ENCODE measurements around the gene PLXDC2.
"Not testable (repeated sequence)": the region's sequence is repeated elsewhere in the genome, so short reads cannot be mapped to it uniquely, and the experiment has no call there.

The PLXDC2 gene

DNA sequence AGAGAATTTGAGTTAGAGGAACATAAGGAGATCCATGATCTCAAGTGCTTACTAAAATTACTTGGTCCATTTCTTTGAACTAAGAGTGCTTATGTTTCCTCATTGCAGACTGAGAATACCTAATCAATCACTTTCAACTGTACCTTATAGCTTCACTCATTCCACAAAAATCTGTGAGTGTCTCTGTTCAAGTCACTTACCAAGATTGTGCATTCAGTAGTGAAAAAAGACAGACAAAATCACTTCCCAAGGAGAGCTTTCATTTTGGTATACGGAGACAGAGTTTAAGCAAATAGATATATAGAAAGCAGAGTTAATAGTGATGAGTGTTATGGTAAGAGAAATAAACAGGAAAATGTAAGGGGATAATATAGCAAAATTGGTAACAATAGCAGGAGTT, 364.5 kb downstream of the PLXDC2 start:
- no peak for TF ChIP-seq GATA1 (IDR thresholded peaks at IDR 0.05; ENCODE audit: low read depth, low read length)
- TF ChIP-seq POLR2A (IDR thresholded peaks at IDR 0.05; ENCODE audit: low read length): no peak
- no peak for DNase-seq

DNA sequence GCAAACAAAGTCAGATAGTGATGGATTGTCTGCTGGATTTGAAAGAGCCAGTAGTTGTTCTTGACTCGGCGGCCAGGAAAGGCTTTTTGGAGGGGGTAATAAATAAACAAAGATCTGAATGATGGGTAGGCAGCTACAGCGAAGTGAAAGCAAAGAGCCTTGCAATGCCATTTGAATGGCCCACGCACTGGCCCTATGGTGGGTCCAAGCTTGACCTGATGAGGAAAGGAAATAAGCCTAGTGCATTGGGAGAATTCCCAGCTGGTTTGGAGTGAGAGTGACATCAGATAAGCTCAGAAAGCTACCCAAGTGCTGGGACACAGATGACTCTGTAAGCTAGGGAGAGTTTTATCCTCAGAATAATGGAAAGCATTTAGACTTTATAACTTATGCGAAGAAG, 365.2 kb downstream of the PLXDC2 start:
- TF ChIP-seq GATA1 (IDR thresholded peaks at IDR 0.05; ENCODE audit: low read depth, low read length) (no peak), POLR2A (IDR thresholded peaks at IDR 0.05; ENCODE audit: low read length) (no peak)
- no peak for DNase-seq

DNA sequence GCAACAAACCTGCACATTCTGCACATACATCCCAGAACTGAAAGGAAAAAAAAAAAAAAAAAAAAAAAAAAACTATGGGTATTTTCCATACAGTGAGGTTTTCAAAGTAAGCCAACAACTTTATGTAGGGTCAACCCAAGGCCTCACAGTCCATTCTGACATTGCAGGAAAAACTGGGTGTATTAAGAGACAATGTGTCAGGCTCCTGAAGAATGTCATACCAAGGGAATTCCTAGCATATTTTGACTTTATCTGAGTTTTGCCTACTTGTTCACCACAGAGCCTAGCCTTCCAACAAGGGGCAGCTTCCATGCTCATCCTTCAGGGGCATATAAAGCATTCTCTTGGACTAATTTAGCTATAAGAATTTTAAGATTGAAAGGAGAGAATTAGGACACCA, 368.9 kb downstream of the PLXDC2 start:
- DNase-seq: no peak
- no peak for TF ChIP-seq POLR2A (IDR thresholded peaks at IDR 0.05; ENCODE audit: low read length)
- TF ChIP-seq GATA1 (IDR thresholded peaks at IDR 0.05; ENCODE audit: low read depth, low read length): no peak

DNA sequence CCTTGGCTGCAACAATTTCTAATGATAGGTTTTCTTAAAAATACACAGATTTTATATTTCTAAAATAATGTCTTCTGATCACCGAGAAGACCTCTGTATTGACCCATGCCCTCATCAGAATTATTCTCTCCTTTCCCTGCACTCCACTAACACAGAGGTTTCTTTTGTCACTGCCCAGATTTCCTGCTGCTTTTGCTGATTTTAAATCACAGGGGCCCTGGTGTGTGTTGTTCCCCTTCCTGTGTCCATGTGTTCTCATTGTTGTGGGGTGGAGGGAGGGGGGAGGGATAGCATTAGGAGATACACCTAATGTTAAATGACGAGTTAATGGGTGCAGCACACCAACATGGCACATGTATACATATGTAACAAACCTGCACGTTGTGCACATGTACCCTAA, 375.2 kb downstream of the PLXDC2 start:
- not testable (repeated sequence) for DNase-seq

DNA sequence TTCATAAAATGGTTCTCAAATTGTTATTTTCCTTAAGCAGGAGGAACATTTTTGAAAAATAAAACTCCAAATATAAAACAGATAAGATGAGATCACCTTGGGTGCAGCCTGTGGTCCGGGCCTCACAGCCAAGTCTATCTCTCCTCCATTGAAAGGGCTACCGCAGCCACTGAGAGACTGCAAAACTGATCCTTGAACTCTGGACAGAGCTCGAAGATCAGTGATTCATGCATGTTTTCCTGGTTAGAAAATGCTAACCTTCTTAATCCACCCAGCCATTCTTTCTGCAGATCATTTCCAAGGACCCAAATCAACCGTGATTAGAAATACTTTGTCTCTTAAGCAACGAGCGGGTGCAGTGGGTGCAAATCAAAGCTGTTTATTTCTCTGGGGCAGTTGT, 378.8 kb downstream of the PLXDC2 start:
- TF ChIP-seq GATA1 (IDR thresholded peaks at IDR 0.05; ENCODE audit: low read depth, low read length) (no peak), POLR2A (IDR thresholded peaks at IDR 0.05; ENCODE audit: low read length) (no peak)

DNA sequence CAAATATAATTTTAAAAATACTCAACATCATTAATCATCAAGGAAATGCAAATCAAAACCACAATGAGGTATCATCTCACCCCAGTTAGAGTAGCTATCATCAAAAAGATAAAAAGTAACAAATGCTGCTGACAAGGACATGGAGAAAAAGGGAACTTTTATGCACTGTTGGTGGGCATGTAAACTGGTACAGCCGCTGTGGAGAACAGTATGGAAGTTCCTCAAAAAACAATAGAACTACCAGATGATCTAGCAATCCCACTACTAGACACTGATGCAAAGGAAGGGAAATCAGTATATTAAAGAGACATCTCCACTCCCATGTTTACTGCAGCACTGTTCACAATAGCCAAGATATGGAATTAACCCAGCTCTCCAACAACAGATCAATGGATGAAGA, 384.5 kb downstream of the PLXDC2 start:
- no peak for TF ChIP-seq GATA1 (IDR thresholded peaks at IDR 0.05; ENCODE audit: low read depth, low read length)
- TF ChIP-seq POLR2A (IDR thresholded peaks at IDR 0.05; ENCODE audit: low read length): no peak
- no peak for DNase-seq

More for the DNA sequence above, 378.8 kb downstream of the PLXDC2 start:
- DNase-seq: no peak

DNA sequence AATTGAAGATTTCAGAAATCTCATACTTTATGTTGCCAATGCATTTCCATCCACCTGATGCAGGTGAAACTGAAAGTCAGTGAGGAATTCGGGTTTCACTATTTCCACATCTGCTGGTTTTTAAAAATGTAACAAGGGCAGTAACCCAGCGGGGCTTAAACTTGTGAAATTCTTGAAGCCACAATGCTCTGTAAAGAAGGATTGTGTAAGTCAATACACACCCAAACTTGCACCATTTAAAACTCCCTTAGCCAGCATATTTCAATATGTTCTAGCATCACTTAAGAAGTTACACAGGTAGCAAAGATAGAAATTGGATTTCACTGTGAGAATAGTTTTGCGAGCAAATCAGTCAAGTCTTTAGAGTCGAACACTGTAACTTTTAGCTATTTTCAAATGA, 386.1 kb downstream of the PLXDC2 start:
- DNase-seq: no peak
- TF ChIP-seq POLR2A (IDR thresholded peaks at IDR 0.05; ENCODE audit: low read length): no peak
- no peak for TF ChIP-seq GATA1 (IDR thresholded peaks at IDR 0.05; ENCODE audit: low read depth, low read length)

DNA sequence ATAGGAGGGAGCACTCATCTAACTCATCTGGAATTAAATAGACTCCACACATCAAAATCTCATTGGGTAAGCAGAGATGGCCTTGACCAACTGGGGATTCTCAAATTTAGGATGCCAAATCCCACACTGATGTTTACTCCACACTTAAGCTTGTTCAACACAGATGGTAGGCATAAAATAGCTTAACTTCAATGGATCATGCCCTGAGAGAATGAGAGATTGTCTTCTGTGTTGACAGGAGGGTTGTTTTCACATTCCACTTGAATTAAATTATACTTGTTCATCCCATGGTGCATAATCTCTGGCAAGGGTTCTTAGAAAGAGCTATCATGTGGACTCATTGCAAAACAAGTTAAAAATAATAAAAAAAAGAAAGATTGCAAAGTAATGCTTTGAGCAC, 391.4 kb downstream of the PLXDC2 start:
- TF ChIP-seq GATA1 (IDR thresholded peaks at IDR 0.05; ENCODE audit: low read depth, low read length) (no peak), POLR2A (IDR thresholded peaks at IDR 0.05; ENCODE audit: low read length) (no peak)
- DNase-seq: no peak

DNA sequence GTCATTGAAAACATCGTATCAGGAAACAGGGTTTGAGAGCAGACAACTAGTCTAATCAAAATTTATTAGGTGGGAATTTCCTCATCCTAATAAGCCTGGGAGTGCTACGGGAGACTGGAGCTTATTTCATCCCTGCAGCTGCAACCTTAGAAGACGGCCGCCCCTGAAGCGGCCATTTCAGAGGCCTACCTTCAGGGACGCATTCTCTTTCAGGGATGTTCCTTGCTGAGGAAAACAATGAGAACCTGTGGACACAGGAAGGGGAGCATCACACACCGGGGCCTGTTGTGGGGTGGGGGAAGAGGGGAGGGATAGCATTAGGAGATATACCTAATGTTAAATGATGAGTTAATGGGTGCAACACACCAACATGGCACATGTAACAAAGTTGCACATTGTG, 392.9 kb downstream of the PLXDC2 start:
- DNase-seq: not testable (repeated sequence)

DNA sequence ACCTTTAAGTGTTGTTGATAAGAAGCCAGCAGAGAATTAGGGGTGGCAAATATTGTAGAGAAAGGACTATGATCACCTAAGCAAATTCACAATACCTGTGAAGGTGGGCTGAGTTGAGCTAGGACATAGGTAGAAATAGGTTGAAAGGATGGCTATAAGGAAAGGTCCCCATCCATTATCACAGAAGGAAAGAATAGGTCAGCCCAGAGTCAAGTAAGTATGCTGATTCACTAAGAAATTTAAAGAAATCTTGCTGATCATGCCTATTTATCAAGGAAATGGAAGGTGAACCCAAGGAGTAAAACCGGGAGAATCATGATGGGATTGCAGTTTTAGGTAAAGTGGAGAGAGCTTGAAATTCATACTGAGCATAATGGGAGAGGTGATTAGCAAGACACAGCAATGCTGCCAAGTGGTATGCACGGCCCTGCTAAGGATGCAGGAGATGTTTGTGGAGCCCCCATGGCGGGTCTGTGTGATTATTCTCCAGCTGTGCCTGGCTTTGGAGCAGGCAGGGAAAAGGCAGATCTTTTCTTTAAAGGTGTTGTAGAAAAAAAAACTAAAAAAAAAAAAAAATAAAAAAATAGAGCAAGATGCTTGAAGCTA, 399.4 kb downstream of the PLXDC2 start:
- TF ChIP-seq POLR2A (IDR thresholded peaks at IDR 0.05; ENCODE audit: low read length) (no peak), GATA1 (IDR thresholded peaks at IDR 0.05; ENCODE audit: low read depth, low read length) (no peak)
- no peak for DNase-seq

DNA sequence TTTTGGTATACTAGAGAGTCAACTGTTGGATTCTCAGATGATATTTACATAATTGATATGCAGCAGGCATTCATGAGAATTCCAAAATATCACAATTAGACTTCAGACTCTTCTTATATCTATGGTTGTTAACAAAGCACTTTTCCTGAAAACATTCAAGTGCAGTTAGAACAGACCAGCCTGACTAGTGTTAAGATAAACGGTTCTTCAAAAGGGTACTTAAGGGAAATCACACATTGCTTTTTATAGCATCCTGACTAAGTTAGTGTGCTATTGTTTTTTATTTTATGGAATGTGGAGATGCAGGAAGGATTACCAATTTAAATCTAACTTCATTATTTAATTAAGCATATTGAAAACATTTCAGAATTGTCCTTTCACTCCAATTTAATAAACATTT, 405.1 kb downstream of the PLXDC2 start:
- no peak for DNase-seq
- TF ChIP-seq POLR2A (IDR thresholded peaks at IDR 0.05; ENCODE audit: low read length) (no peak), GATA1 (IDR thresholded peaks at IDR 0.05; ENCODE audit: low read depth, low read length) (no peak)

DNA sequence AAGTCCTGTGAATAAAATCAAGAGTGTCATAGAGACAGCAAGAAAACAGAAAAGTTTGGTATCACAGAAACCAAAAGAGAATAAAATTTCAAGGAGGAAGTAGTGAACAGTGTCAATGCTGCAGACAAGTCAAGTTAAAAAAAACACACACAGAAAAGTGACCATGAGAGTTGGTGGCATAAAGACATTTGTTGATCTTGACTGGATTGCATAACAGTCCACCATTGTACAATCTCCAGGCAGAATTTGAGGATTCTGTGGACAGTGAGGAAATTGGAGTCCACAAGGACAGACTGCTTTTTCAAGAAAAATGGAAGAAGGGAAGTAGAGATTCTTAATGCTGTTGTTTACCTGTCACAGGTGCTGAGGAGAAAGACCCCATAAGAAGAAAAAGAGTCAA, 412.5 kb downstream of the PLXDC2 start:
- DNase-seq: no peak
- TF ChIP-seq GATA1 (IDR thresholded peaks at IDR 0.05; ENCODE audit: low read depth, low read length) (no peak), POLR2A (IDR thresholded peaks at IDR 0.05; ENCODE audit: low read length) (no peak)

DNA sequence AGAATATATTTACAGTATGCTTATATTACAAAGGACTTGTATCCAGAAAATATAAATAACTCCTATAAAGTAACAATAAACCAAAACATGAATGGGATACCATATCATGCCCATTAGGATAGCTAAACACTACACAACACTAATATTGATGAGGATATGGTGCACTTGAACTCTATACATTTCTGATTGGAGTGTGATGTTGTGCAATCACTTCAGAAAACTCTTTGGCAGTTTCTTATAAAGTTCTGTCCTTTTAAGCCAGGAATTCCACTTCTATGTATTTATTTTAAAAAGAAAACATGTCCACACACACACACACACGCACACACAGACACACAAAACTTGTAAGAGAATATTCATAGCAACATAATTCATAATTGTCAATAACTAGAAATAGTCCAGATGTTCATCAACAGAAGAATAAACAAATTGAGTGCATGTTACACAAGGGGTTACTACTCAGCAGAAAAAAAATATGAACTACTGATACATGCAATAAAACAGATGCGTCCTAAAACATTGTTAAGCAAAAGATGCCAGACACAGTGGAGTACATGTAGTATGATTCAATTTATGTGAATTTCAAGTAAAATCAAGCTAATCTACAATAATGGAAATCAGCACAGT, 416.0 kb downstream of the PLXDC2 start:
- DNase-seq: no peak
- TF ChIP-seq GATA1 (IDR thresholded peaks at IDR 0.05; ENCODE audit: low read depth, low read length) (no peak), POLR2A (IDR thresholded peaks at IDR 0.05; ENCODE audit: low read length) (no peak)

DNA sequence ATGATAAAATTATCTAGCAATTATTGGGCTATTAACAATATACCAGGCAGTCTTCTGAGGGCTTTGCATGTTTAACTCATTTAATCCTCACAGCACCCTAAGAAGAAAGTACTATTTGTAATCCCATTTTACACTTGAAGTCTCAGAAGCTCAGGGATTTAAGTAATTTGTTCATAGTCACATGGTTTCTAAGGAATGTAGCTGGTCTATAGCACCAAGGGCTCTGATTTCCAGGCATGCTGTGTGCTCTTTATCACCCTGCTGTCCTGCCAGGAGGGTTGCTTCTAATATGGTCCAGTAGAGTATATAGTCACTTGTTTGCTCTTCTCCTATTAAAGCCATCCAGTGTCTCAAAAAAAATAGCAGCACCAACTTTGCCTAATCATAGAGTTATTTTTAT, 417.2 kb downstream of the PLXDC2 start:
- TF ChIP-seq GATA1 (IDR thresholded peaks at IDR 0.05; ENCODE audit: low read depth, low read length): no peak
- no peak for TF ChIP-seq POLR2A (IDR thresholded peaks at IDR 0.05; ENCODE audit: low read length)
- DNase-seq: no peak

DNA sequence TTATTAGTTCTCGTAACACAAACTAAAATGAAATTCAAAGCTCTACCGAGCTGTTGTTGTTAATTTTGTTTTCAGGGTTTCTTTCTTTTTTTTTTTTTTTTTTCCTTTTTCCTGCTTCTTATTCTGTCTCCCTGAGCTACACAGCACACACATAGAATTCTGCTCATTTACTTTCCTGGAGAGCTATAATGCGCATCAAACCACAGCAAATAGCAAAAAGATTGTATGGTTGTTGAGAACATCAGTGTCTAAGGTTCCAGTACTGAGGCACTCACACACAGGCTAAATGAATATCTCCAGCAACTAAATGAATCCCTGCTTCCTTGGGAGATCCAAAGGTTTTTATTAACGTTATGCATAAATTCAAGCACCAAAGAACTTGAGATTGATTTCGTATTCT, 418.3 kb downstream of the PLXDC2 start:
- TF ChIP-seq GATA1 (IDR thresholded peaks at IDR 0.05; ENCODE audit: low read depth, low read length): no peak
- TF ChIP-seq POLR2A (IDR thresholded peaks at IDR 0.05; ENCODE audit: low read length): no peak
- DNase-seq: no peak

DNA sequence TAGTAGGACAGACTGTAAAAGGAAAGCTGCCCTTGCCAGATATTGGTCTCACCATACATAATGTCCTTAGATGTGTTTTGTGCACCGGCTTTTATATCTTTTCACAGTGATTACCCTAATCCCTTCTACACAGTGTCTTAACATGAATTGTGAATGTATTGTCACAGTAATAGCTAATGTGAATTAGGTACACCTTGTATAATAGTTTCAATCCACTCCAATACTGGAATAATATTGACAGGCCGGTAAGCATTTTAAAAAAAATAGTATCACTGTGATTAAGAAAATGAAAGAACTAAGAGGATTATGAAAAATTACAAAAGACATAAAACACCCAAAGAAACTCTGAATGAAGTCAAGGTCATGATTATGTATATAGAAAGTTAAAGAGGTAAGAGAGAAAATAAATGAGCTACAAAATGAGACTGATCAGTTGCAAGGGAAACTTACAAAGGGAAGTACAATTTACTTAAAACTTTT, 420.9 kb downstream of the PLXDC2 start:
- no peak for TF ChIP-seq GATA1 (IDR thresholded peaks at IDR 0.05; ENCODE audit: low read depth, low read length)
- no peak for TF ChIP-seq POLR2A (IDR thresholded peaks at IDR 0.05; ENCODE audit: low read length)
- no peak for DNase-seq

All from erythroblast (primary cell).